Measurements from ENCODE around the gene ACBD3.

ACBD3 gene

GRCh38 chr1:226110249-226111097, 76.1 kb downstream of the ACBD3 start:
- DNase-seq = peak; percentile 59

- DNase-seq = peak; percentile 83
Observed at GRCh38 chr1:226109829-226110248, 76.7 kb downstream of the ACBD3 start.

- no peak for DNase-seq
Observed at GRCh38 chr1:226108935-226109828, 77.4 kb downstream of the ACBD3 start.

GRCh38 chr1:226107471-226108460, 78.8 kb downstream of the ACBD3 start:
- DNase-seq = no peak

GRCh38 chr1:226104671-226105121, 81.8 kb downstream of the ACBD3 start:
- no peak for DNase-seq

GRCh38 chr1:226100436-226101391, 85.8 kb downstream of the ACBD3 start:
- peak; percentile 38 for DNase-seq

GRCh38 chr1:226098870-226099835, 87.4 kb downstream of the ACBD3 start:
- no peak for DNase-seq

GRCh38 chr1:226097866-226098625, 88.5 kb downstream of the ACBD3 start:
- no peak for DNase-seq

- DNase-seq = no peak
Observed at GRCh38 chr1:226095286-226095685, 91.3 kb downstream of the ACBD3 start.
